GM12878 (cell line): Measurements from ENCODE around the gene AUNIP. TPM values are rescaled to one million over a fixed set of nuclear protein-coding genes. Genes with fewer than 3 reads are reported as not detected.

Experiments
- ATAC-seq: fragments of 200-7000 bp; cut with Tn5 transposase; 3 replicates; pipeline ENCODE4 v1.9.1; 2020; ENCODE audit warnings: mild to moderate bottlenecking, moderate library complexity
- BruUV-seq: library from RNA; stranded (reverse); fragments of 400-500 nt; replicated peaks from 2 replicates; lab custom pipeline; 2021; lab: Mats Ljungman, UMichigan
- CTCF ChIA-PET: fragments of 300-600 bp; sonication (Branson Sonifier 250); formaldehyde crosslinking; extraction: SDS; loops from one replicate; lab custom pipeline; 2021; ENCODE audit warnings: inconsistent platforms; lab: Yijun Ruan, JAX
- POLR2A ChIA-PET: fragments of 350-600 bp; formaldehyde crosslinking; extraction: SDS; loops from one replicate; lab custom pipeline; 2021; ENCODE audit warnings: inconsistent platforms; lab: Charles Lee
- RAD21 ChIA-PET: fragments of 300-600 bp; sonication (Branson Sonifier 250); formaldehyde crosslinking; loops from one replicate; lab custom pipeline; 2023; ENCODE audit warnings: antibody characterized with exemption; ENCODE audit not compliant: unreplicated experiment; lab: Charles Lee
- SMC1A ChIA-PET: fragments of 300-600 bp; sonication (Branson Sonifier 250); formaldehyde crosslinking; loops from one replicate; lab custom pipeline; 2023; ENCODE audit not compliant: unreplicated experiment, uncharacterized antibody; lab: Charles Lee
- DNase-seq: peaks from one replicate; pipeline ENCODE4 v3.0.0-alpha.2; 2011; ENCODE audit warnings: low read depth, low spot score
- FAIRE-seq: peaks from 3 replicates; lab custom pipeline; 2011; peaks lifted over from hg19 to GRCh38; lab: Jason Lieb, UNC
- H2AFZ ChIP-seq: 2 replicates; pipeline ENCODE4 v1.6.0; 2011; ENCODE audit warnings: low read depth, low read length, control low read depth; ENCODE audit not compliant: control insufficient read depth
- H3K27ac ChIP-seq: 2 replicates; pipeline ENCODE4 v1.5.1; 2011; ENCODE audit warnings: control low read depth; ENCODE audit not compliant: control insufficient read depth, insufficient read depth
- H3K27me3 ChIP-seq, 2 experiments: replicated peaks in 1 of 2; 2 replicates each; pipeline versions ENCODE4 v1.6.0 to v1.6.1; 2011; ENCODE audit warnings: low read length in 1 of 2; ENCODE audit not compliant: control insufficient read depth in 2 of 2, insufficient read depth in 2 of 2
- H3K36me3 ChIP-seq, 2 experiments: 2 replicates each; pipeline ENCODE4 v1.5.1; 2011; ENCODE audit warnings: low read length in 1 of 2; ENCODE audit not compliant: control insufficient read depth in 2 of 2, insufficient read depth in 2 of 2
- H3K4me1 ChIP-seq: 2 replicates; pipeline ENCODE4 v1.6.1; 2011; ENCODE audit warnings: mild to moderate bottlenecking, low read length, moderate library complexity, mixed read lengths; ENCODE audit not compliant: control insufficient read depth, insufficient read depth
- H3K4me2 ChIP-seq: 2 replicates; pipeline ENCODE4 v1.6.0; 2011; ENCODE audit warnings: control low read depth; ENCODE audit not compliant: control insufficient read depth, insufficient read depth
- H3K4me3 ChIP-seq: fragments of 200-600 bp; sonication (generic); 2 replicates; pipeline ENCODE4 v1.5.1; 2016
- H3K79me2 ChIP-seq: 2 replicates; pipeline ENCODE4 v1.6.0; 2011; ENCODE audit warnings: low read length; ENCODE audit not compliant: control insufficient read depth, insufficient read depth
- H3K9ac ChIP-seq: 2 replicates; pipeline ENCODE4 v1.8.0; 2011; ENCODE audit warnings: low read length, control low read depth, mixed read lengths; ENCODE audit not compliant: control insufficient read depth, insufficient read depth
- H3K9me3 ChIP-seq: replicated peaks from 3 replicates; pipeline ENCODE4 v1.5.1; 2011; ENCODE audit warnings: mild to moderate bottlenecking, low read length; ENCODE audit not compliant: control insufficient read depth, insufficient read depth
- H4K20me1 ChIP-seq: 2 replicates; pipeline ENCODE4 v1.6.0; 2011; ENCODE audit not compliant: control insufficient read depth, insufficient read depth
- BACH1 ChIP-seq: fragments of 450-650 bp; IDR thresholded peaks from 2 replicates; pipeline ENCODE4 v1.6.1; 2017; ENCODE audit warnings: mild to moderate bottlenecking, borderline replicate concordance
- EZH2 ChIP-seq: IDR thresholded peaks from 2 replicates; pipeline ENCODE4 v1.6.1; 2012; ENCODE audit warnings: low read depth, mild to moderate bottlenecking, control low read depth, inconsistent platforms, low read length, borderline replicate concordance; ENCODE audit not compliant: control insufficient read depth
- IKZF2 ChIP-seq, 2 experiments: fragments of 450-650 bp; IDR thresholded peaks; 2 replicates each; pipeline ENCODE4 v1.6.1; 2017; ENCODE audit warnings: mild to moderate bottlenecking in 2 of 2, moderate library complexity in 2 of 2
- MEF2B ChIP-seq: fragments of 450-650 bp; IDR thresholded peaks from 2 replicates; pipeline ENCODE4 v1.6.1; 2018; ENCODE audit warnings: mild to moderate bottlenecking, moderate library complexity; ENCODE audit not compliant: partially characterized antibody, poor library complexity, severe bottlenecking
- NFYA ChIP-seq: IDR thresholded peaks from 2 replicates; pipeline ENCODE4 v1.6.1; 2011; ENCODE audit warnings: low read depth, mild to moderate bottlenecking, low read length, improper control_type of control experiment, borderline replicate concordance
- SUZ12 ChIP-seq: fragments of 200-600 bp; sonication (generic); IDR thresholded peaks from one replicate; pipeline ENCODE4 v1.6.1; 2018; ENCODE audit warnings: antibody characterized with exemption, mild to moderate bottlenecking; ENCODE audit not compliant: unreplicated experiment
- ZBED1 ChIP-seq: IDR thresholded peaks from 2 replicates; pipeline ENCODE4 v1.6.1; 2016; ENCODE audit warnings: borderline replicate concordance
- WGBS: methylation state at CpG from one replicate; pipeline ENCODE4 v1.1.6; 2016; ENCODE audit warnings: low lambda C conversion rate; ENCODE audit not compliant: insufficient replicate concordance, insufficient coverage; ENCODE audit errors: missing lambda C conversion rate; 5-methylcytosine and 5-hydroxymethylcytosine counted together
- in situ Hi-C: fragments of 300-500 bp; cut with MboI; formaldehyde crosslinking; loops from 9 replicates; pipeline ENCODE4 v1.14.3; 2018; ENCODE audit warnings: mixed read lengths
- intact Hi-C: fragments of 100-400 bp; cut with micrococcal nuclease; formaldehyde crosslinking; loops from one replicate; pipeline ENCODE4 v1.14.2; 2022; ENCODE audit not compliant: unreplicated experiment
- polyA plus RNA-seq, 11 experiments: library from polyadenylated mRNA; depleted of rRNA in 4 of 11; unstranded in 6 of 11; stranded (reverse) in 5 of 11; fragments of >200 nt; fragmentation: Nextera tagmentation in 4 of 11; fragmentation: Illumina TruSeq in 1 of 11; extraction: Ambion mirVana in 4 of 11; extraction: Trizol in 1 of 11; gene quantifications; 1 replicate in 1 of 11; 2 replicates in 10 of 11; pipeline versions ENCODE4 v1.2.1 to v1.2.3, GENCODE V29; 2011 to 2016; ENCODE audit warnings: inconsistent platforms in 2 of 11, missing spikeins in 2 of 11, low read depth in 1 of 11
- total RNA-seq, 4 experiments: library from RNA; depleted of rRNA in 3 of 4; stranded (reverse); fragments of >200 nt in 3 of 4; fragmentation: Illumina TruSeq in 1 of 4; extraction: Trizol in 1 of 4; gene quantifications; 2 replicates each; pipeline versions ENCODE4 v1.2.1 to v1.2.3, GENCODE V29; 2013 to 2021
- TF ChIP-seq, protein P1 (sequence below): fragments of 450-650 bp; formaldehyde crosslinking; IDR thresholded peaks from 2 replicates; pipeline ENCODE4 v1.4.0; 2022; ENCODE audit warnings: mild to moderate bottlenecking, moderate library complexity

The AUNIP gene
- total and polyA plus RNA-seq, 10 of the 15 experiments (the other 5 are each of a cell fraction or from before 2014, with no cell fraction given): 3.9 to 20.0 (median 12.7) TPM

DNA sequence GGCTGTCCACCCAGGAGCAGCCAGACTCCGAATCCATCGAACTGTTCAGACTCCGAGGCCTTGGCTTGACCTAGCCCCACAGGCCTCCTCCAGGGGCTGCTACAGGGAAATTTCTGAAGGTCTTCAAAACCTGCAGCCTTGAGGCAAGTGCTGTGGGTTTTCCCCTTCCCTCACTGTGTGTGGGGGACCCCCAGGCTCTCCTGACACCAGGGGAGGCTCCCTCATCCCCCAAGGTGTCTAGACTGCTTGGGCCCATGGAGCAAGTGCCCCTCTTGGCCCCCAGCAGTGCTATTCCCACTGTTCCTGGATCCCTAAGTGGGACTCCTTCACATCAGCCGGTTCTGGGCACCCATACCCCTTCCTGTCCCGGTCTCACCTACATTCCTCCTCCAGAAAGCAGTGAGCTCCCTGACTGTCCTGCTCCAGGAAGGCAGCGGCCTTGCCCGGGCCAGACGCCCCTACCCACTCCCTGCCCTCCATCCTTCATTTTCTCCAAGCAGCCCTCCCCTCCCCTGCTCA is 15.4 kb upstream of the AUNIP start:
- CTCF ChIA-PET: interaction anchor here (0.9 to 3.1 kb wide), 7 partner anchors 12 to 123 kb away, joined by 3 to 25 read pairs (median 6); partner anchors contain the start of gene PAFAH2
- WGBS: 28% methylated on average over 8 of the region's 8 CpGs
- H3K36me3 ChIP-seq: no peaks in the 10 kb centered on the region
- DNase-seq (no peak), FAIRE-seq (no peak), ATAC-seq (peak; percentile 23)
- no peaks in the 10 kb centered on the region for H3K9me3 ChIP-seq
- POLR2A ChIA-PET: interaction anchor here (0.5 to 3.6 kb wide), 6 partner anchors 13 to 137 kb away, joined by 3 to 26 read pairs (median 5); partner anchors contain the start of genes AUNIP, MTFR1L and PAFAH2
- SMC1A ChIA-PET: interaction anchor here (0.7 to 1.7 kb wide), 12 partner anchors 10 to 419 kb away, joined by 3 to 8 read pairs (median 4); partner anchors contain the start of genes MTFR1L and PAFAH2
- H3K9ac ChIP-seq: peak overlapping the region; percentile 76
- no peaks in the 10 kb centered on the region for H4K20me1 ChIP-seq
- peak overlapping the region; percentile 27 for H3K27ac ChIP-seq
- intact Hi-C loops: no loop called here
- H3K4me3 ChIP-seq: peak overlapping the region; percentile 76
- peaks cover 9% of the 10 kb centered on the region for H3K79me2 ChIP-seq
- BruUV-seq: TSS peak; percentile 47
- peak overlapping the region; percentile 92 for H3K4me2 ChIP-seq
- peak overlapping the region; percentile 81 for H2AFZ ChIP-seq
- RAD21 ChIA-PET: interaction anchor here (0.7 to 2.0 kb wide), 5 partner anchors 21 to 123 kb away, joined by 3 to 13 read pairs (median 4); partner anchors contain the start of genes MTFR1L and PAFAH2
- peaks cover 34% of the 10 kb centered on the region for H3K4me1 ChIP-seq
- in situ Hi-C loops: no loop called here
- 0 out of 4 replicates have a peak, but pooled peaks of 1 of the 2 experiments have one; percentile 23 for TF ChIP-seq IKZF2 (IDR thresholded peaks at IDR 0.05)
- TF ChIP-seq SUZ12: no peak
- TF ChIP-seq BACH1: no peak
- TF ChIP-seq MEF2B: no peak
- TF ChIP-seq, protein P1, sequence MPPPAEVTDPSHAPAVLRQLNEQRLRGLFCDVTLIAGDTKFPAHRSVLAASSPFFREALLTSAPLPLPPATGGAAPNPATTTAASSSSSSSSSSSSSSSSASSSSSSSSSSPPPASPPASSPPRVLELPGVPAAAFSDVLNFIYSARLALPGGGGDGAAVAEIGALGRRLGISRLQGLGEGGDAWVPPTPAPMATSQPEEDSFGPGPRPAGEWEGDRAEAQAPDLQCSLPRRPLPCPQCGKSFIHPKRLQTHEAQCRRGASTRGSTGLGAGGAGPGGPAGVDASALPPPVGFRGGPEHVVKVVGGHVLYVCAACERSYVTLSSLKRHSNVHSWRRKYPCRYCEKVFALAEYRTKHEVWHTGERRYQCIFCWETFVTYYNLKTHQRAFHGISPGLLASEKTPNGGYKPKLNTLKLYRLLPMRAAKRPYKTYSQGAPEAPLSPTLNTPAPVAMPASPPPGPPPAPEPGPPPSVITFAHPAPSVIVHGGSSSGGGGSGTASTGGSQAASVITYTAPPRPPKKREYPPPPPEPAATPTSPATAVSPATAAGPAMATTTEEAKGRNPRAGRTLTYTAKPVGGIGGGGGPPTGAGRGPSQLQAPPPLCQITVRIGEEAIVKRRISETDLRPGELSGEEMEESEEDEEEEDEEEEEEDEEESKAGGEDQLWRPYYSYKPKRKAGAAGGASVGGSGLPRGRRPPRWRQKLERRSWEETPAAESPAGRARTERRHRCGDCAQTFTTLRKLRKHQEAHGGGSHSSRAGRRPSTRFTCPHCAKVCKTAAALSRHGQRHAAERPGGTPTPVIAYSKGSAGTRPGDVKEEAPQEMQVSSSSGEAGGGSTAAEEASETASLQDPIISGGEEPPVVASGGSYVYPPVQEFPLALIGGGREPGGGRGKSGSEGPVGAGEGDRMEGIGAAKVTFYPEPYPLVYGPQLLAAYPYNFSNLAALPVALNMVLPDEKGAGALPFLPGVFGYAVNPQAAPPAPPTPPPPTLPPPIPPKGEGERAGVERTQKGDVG (CRISPR knock-in tag): no peak
- TF ChIP-seq ZBED1: no peak
- TF ChIP-seq EZH2: no peak
- no peak for TF ChIP-seq NFYA
- no peaks in the 10 kb centered on the region; a peak in 1 of 4 replicates for H3K27me3 ChIP-seq
